HG02943 (cell line): ENCODE results near the gene IP6K1.
"Not testable (repeated sequence)": the region's sequence is repeated elsewhere in the genome, so short reads cannot be mapped to it uniquely, and the experiment has no call there.

Source experiments
- ATAC-seq: cut with Tn5 transposase; IDR thresholded peaks from one replicate; pipeline ENCODE4 v1.9.1; 2021; ENCODE audit warnings: mild to moderate bottlenecking, low read depth, moderate library complexity; ENCODE audit not compliant: unreplicated experiment

The IP6K1 gene

DNA sequence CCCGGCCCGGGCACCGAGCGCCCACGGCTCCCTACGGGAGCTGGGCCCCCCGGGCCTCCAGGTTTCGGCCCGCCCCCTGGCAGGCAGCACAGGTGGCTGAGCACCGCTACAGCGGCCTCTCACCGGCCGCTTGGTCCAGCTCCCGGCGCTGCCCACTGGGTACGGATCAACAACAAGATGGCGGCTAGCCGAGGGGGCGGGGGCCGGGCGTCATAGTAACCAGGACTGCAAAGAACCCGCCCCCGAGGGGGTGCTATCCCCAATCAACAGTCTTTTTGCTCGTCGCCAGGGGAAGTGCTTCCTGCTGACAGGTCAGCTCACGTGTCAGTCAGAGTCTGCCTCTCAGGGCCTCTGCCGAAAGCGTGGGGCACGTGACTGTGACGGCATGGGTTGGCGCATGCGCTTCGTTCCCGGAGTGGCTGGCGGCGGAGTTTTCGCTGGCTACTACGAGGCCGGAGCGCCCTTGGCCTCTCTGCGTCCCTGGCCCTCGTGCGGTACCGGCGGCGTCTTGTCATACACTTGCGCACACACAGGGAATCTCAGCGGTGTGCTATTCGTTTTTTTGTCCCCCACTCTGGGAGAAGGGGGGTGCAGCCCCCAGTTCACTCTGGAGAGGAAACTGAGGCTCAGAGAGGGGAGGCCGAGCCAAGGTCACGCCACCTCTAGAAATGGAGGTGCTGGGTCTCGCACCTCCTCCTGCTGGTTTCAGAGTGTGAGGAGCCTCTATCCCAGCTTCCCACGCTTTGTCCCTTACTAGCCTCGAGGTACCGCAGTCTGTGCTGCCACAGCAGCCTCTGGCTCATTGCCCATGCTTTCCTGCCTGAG lies at the start of gene IP6K1:
IP6K1 (minus strand) TSS at position 186 of the 825 bp plus-strand sequence. CDS start 38,502 bp downstream, outside the sequence.
- peak; percentile 97 for ATAC-seq

DNA sequence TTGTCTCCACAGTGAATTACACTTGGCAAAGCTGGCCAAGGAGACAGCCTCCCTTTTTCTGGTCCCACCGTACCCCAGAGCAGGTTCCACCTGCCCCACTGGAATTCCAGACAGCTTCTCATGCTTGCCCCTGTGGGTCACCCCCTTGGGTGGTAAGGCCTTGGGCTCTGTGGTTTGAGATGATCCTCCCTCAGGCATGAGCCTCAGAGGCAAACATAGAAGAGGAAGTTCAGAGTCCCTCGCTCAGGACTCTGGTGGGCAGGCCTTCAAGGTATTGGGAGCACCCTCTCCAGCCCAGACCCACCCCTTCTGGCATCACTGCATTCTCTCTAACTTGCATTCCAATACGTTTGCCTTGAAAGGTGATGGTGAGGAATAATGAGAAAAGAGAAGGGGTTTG lies 45.0 kb upstream of the IP6K1 start:
- ATAC-seq = no peak

DNA sequence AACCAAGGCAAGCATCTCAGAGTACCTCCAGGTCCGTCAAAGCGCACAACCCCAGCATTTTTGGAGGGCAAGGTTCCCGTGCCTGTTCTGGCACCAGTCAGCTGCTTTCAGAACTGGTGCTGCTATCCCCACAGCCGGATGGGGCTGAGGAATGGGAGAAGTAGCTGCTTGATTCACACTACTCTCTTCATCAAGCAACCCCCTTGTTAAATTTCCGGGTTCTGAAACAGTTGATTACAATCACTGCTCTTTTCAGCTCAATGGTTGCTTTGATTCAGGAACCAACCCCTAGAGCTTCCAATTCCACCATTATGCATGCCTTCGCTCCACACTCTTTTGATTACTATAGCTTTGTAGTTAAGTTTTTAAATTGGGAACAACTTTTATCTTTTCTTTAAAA lies 39.7 kb upstream of the IP6K1 start:
- no peak for ATAC-seq

DNA sequence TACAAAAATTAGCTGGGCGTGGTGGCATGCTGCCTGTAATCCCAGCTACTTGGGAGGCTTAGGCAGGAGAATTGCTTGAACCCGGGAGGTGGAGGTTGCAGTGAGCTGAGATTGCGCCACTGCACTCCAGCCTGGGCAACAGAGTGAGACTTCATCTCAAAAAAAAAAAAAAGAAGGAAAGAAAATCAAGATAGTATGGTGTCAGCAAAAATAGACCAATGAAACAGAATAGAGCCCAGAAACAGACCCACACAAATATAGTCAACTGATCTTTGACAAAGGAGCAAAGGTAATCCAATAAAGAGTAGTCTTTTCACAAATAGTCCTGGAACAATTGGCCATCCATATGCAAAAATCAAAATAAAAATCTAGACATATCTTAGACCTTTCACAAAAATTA lies 36.8 kb upstream of the IP6K1 start:
- ATAC-seq = not testable (repeated sequence)

DNA sequence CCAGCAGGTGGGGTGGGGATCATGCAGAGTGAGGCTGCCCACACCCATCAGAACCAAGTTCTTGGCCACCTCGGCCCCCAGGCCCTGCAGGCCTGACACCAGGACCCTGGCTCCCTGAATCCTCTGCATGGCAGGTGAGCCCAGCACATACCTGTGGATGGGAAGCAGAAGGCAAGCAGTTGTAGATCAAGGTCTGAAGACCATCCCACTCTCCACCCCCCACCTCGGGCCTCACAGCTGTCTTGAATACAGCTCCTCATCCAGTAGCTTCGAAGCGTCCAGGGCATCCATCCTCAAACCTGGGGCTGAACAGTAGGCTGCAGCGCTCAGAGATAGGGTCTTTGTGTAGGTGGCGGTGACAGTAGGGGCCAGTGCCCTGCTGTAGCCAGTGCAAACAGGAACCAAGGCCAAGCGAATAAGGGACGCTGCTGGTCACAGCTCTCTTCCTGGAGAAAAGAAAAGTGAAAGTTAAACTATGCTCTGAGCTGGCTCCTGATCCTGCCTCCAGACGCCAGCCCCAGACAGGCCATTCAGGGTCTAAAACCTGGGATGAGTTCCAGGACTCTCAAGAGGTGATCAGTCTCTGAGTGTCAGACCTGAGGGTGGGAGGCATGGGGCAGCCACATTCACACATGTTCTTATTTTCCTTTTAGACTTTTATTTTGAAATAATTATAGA lies 27.3 kb upstream of the IP6K1 start, which contains the start of gene UBA7:
UBA7 (minus strand) TSS at position 457 of the 678 bp plus-strand sequence; CDS start at position 291, 166 bp downstream.
- ATAC-seq = peak; percentile 51

DNA sequence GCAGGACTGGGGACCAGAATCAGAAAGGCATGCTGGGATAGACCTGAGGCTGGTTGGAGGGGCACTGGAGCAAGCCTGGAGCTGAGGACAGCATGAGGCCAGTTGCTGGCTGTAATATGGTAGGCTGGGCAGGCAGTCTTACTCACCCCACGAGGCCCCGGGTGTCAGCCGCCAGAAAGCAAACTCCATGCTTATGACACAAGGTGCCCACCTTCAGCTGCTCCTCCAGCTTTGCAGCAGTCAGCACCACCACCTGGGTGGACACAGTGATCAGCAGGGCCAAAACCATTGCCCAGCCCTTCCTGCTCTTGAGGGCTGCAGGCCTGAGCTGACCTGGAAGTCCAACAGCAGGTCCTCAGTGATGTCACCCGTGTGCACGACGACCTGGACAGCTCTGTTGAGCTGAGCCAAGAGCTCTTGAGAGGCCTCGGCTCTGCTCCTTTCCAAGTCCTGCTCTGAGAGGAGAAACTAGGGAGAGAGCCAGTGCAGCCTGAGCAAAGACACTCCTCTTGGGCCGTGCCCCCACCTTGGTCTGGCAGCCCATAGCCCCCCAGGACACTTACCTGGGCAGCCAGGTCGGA lies 26.7 kb upstream of the IP6K1 start:
- no peak for ATAC-seq

DNA sequence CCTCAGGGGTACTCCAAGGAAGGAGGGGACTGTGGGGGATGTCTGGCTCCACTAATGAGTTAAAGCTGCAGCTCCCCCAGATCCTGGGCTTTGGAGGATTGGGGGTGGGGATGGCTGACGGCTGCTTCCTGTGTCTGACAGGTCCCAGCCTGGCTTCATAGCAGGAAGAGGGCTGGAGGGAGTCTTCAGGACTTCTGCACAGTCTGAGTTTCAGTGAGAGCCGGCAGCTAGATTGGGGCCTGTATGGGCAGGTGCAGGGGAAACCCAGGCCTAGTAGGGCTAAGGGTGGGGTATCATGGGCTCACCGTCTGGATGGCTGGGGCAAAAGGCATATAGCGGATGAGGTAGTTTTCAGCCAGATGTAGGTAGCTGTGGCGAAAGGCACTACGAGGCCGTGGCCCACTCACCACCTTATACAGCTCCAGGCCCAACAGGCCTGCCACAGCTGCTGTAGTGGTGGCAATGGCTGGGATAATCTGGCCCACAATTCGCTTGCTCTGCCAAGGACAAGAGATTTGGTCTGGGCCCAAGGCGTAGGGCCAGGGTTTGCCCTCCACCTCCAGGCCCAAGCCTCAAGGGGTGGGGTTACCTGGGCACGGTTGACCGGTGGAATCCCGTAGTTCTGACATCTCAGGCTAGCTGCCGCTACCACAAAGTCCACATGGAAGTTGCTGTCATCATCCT lies 21.2 kb upstream of the IP6K1 start:
- ATAC-seq = no peak

DNA sequence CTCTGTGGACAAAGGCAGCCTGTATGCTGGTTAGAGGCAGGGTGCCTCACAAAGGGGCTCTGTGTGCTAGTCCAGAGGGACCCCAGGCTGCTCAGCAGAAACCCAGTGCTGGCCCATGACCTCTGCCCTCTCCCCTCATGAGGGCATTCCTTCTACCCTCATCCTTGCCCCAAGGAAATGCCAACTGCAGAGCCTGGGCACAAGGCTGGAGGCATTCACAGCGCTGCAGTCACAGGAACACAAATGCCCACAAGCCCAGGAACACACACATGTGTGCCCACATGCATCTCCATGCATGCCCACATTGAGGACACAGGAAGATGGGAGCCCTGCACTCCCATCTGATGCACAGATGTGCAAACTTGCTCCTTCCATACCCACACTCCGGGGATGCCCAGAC lies 20.5 kb upstream of the IP6K1 start:
- no peak for ATAC-seq

DNA sequence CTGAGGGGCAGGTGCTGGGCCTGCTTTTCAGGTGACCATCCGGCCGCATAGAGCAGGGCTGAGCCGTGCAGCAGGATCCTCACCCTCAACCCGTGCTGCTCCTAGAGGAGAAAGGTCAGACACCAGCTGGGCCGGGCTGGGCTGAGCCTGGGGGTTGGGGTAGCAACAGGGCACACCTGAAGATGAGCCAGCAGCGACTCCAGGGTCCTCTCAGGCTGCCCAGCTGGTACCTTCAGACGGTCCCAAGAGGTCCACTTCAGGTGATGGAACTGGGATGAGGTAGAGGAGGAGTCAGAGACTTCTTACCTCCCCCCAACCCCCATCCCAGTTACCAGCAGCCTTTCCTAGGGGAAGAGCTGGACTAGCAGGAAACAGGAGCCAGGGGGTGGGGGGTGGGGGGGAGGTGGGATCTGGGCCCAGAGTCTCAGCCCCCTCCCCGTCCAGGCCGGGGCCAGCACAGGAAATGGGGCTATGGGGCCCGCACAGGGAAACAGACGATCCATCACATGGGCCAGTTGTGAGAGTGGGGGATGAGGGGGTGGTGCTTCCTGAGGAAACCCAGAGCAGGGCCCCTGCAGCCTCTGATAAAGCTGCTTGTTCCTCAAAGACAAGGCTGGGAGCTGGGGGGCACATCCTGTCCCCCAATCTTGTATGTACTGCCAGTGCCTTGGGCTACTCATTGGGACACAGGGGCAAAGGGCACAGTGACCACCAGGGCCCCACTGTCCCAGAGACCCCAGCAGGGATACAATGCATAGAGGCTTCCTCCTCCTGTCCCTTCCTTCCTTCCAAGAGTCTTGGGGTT lies 19.8 kb upstream of the IP6K1 start:
- ATAC-seq = no peak

DNA sequence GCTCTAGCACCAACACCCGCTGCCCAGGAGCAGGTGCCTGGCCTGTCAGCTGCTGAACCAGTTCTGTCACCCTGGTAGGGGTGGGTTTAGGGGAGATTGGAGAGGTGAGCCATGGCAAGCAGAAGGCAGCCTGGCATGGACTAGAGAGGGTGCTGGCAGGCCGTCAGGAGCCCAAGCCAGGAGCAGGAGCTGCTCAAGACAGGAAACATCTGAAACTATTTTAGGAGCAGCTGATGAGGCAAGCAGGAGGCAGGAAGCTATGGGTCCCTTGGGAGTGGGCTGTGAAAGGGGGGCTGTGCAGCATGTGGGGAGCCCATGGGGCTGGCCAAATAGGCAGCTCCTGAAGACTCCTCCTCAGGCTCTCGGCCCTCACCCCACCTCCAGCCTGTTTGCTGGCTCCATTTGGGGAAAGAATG lies 19.0 kb upstream of the IP6K1 start:
- ATAC-seq = no peak

DNA sequence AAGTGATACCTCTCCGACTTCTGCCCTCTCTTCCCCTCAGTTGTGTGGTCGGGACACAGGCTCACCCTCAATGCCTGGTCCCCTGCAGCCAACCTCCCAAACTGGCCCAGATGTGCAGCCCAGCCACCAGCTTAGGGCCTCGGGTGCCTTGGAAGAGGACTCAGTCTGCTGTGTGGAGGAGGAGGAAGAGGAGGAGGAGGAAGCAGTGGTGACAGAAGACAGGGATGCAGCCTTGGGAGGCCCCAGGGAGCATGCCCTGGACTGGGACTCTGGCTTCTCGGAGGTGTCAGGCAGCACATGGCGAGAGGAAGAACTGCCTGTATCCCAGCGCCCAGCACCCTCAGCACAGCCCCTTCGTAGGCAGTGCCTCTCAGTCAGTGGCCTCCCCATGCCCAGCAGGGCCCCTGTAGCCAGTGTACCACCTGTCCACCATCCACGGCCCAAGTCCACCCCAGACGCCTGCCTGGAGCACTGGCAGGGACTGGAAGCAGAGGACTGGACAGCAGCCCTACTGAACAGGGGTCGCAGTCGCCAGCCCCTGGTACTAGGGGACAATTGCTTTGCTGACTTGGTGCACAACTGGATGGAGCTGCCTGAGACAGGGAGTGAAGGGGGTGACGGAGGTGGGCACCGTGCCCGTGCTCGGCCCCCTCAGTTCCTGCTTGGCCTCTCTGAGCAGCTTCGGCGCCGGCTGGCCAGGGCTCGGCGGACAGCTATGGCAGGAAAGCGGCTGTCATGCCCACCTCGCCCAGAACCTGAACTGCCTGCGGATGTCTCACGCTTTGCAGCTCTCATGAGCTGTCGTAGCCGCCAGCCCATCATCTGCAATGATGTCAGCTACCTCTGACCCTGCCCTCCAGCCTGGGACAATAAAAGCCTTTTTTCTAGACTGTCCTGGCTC lies 18.0 kb upstream of the IP6K1 start:
- no peak for ATAC-seq

DNA sequence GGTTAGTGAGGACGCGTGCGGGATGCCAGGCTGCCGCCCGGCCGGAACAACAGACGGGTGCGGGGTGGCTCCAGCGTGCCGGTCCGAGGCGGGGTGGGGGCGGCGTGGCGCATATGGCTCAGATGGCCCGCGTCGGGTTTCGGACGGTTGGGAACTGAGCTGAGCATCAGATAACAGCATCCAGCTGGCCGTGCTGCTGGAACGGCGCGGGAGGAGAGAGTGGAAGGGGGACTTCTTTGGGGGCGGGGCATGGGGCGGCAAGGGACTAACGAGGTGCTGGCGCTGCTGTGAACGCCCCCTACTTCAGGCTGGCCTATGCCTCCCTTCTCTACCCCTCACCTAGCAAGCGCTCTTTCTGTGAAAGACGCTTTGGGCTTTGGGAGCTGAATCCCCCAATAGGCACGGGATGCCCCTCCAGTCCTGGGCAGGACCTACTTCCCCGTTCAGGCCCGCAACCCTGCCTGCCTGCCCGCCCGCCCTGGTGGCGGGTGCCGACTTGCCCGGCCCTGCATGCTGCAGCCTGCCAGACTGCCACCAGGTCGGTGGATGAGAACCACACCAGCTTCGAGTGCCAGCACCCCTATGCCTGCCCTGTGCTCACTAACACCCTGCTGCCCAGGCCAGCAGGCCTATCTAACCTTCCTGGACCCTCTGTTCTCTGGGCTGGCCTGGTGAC lies 17.3 kb upstream of the IP6K1 start:
- peak; percentile 6 for ATAC-seq

DNA sequence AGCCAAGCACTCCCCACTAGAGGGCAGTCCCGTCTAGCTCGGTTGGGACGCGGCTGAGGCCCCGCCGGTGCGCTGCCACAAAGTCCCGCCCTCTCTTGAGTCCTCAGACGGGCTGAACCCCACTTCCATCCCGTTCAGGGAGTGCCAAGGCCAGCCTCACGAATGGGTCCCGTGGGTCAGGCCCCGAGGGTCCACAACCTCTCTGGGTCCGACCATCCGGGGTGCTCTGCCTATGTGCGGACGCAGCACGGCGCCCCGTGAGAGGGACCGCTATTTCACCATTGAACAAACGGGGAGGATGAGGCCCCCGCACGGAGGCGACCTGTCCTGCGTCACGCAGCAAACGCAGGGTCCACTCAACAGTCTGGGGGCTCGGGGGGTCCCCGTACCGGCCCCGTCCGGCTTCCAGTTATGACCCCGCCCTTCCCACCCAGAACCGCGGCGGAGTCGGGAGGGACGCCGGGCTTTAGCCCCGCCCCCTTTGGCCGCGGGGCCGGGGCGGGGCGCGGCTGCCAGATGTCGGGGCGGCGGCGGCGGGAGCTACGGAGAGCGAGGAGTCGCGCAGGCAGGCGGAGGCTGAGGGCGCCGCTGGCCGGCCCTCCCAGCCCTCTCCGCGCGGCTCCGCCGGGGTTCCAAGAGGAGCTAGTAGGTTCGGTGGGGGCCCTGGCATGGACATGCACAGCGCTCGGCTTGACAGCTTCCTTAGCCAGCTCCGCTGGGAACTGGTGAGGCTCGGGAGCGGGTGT lies 16.6 kb upstream of the IP6K1 start, which contains the start of gene INKA1:
INKA1 (plus strand) TSS at position 543 of the 746 bp plus-strand sequence; CDS start at position 675, 132 bp downstream.
- ATAC-seq = peak; percentile 48

DNA sequence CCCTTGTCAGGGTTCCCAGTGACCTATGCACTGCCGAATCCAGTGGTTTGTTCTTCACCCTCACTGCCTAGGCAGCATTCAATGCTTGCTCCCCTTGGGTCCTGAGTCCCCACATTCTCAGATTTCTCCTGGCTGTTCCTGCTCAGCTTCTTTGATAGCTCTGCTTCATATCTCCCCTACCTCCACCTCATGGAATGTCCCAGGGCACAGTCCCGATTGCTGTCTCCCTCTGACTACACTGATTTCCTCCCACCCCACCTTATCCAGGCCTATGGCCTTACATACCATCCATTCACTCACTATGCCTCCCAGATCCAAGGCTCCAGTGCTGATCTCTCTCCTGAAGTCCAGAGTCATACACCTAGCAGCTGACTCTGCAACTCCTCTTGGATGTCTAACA lies 14.8 kb upstream of the IP6K1 start:
- ATAC-seq = no peak

DNA sequence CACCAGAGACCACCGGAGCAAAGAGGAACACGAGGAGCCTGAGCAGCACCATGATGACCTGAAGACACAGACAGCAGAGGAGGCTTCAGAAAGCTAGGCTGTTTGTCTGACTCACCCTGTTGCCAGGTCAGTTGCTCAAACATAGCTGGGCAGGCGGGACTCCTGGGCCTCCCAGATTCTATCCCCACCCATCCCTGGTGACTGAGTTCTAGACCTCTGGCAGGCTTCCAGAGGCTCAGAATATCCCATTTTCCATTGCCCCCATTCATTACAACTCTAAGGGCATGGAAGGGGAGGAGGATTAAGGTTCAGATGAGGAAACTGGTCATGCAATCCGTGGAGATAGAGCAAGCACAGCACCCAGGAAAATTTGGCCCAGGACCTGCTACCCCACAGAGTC lies 13.4 kb upstream of the IP6K1 start, which contains the start of gene CDHR4:
CDHR4 (minus strand) TSS at position 113 of the 400 bp plus-strand sequence; CDS start at position 52, 61 bp downstream.
- ATAC-seq = no peak

DNA sequence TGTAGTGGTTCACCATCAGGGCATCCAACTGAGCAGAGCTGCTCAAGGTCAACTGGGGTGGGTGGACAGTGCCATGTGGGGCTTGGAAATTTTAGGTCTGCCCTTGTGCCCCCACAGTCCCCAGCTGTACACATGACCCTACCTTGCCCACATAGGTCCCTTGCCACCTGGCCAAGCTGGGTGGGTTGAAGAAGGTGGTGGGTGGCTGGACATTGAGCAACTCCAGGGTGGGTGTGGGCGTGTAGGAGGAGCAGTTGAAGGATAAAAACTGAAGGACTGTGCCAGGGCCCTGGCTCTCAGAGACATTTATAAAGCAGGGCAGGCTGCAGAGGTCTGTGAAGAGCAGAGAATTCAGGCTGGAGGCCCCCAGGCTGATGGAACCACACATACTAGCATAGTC lies 12.8 kb upstream of the IP6K1 start:
- ATAC-seq = no peak
